ENCODE data around the gene LHX3. TPM values are rescaled to one million over a fixed set of nuclear protein-coding genes. Genes with fewer than 3 reads are reported as not detected.
"Not testable (repeated sequence)": the region's sequence is repeated elsewhere in the genome, so short reads cannot be mapped to it uniquely, and the experiment has no call there.

LHX3 gene
- total RNA-seq, 4 donors from 2014 or later = not detected

DNA sequence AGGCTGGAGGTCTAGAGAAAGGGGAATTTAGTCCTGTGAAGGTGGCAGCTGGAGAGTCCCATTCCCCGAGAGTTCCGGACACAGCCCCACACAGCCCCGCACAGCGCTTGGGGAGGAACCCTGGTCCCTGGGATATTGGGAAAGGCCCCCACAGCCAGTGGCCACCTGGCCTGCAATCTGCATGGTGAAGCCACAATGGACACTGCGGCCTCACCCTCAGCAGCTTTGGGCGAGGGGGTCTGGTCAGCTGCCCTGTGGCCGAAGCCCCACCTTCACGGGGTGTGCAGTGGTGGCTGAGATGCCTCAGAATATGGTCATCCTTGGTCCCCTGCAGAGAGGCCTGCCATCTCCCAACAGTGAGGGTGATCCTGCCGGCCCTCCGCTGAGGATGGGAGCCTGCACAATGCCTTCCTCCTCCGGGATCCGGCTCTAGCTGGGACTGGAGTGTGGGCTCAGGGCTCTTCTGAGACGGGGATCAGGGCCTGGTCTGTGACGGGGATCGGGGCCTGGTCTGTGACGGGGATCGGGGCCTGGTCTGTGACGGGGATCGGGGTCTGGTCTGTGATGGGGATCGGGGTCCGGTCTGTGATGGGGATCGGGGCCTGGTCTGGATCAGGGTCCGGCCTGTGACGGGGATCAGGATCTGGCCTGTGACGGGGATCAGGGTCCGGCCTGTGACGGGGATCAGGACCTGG is 52.9 kb downstream of the LHX3 start:
- intact Hi-C loops (cut with DNase I) = no loop called here
- no peak overlapping the region for H3K27ac ChIP-seq
- no peaks in the 10 kb centered on the region for H3K27me3 ChIP-seq
- H3K4me3 ChIP-seq (replicated peaks in 1 of 3) = no peak overlapping the region
- no peak for DNase-seq
- no peaks in the 10 kb centered on the region for H3K36me3 ChIP-seq
- WGBS, 2 donors = 72 to 92% methylated on average over 18 to 21 of the region's 27 CpGs
- H3K4me1 ChIP-seq = no peaks in the 10 kb centered on the region
- no peak for TF ChIP-seq POLR2A (IDR thresholded peaks at IDR 0.05)
- TF ChIP-seq, protein P1, sequence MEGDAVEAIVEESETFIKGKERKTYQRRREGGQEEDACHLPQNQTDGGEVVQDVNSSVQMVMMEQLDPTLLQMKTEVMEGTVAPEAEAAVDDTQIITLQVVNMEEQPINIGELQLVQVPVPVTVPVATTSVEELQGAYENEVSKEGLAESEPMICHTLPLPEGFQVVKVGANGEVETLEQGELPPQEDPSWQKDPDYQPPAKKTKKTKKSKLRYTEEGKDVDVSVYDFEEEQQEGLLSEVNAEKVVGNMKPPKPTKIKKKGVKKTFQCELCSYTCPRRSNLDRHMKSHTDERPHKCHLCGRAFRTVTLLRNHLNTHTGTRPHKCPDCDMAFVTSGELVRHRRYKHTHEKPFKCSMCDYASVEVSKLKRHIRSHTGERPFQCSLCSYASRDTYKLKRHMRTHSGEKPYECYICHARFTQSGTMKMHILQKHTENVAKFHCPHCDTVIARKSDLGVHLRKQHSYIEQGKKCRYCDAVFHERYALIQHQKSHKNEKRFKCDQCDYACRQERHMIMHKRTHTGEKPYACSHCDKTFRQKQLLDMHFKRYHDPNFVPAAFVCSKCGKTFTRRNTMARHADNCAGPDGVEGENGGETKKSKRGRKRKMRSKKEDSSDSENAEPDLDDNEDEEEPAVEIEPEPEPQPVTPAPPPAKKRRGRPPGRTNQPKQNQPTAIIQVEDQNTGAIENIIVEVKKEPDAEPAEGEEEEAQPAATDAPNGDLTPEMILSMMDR (IDR thresholded peaks at IDR 0.05) = no peak
- H3K9me3 ChIP-seq = no peaks in the 10 kb centered on the region

DNA sequence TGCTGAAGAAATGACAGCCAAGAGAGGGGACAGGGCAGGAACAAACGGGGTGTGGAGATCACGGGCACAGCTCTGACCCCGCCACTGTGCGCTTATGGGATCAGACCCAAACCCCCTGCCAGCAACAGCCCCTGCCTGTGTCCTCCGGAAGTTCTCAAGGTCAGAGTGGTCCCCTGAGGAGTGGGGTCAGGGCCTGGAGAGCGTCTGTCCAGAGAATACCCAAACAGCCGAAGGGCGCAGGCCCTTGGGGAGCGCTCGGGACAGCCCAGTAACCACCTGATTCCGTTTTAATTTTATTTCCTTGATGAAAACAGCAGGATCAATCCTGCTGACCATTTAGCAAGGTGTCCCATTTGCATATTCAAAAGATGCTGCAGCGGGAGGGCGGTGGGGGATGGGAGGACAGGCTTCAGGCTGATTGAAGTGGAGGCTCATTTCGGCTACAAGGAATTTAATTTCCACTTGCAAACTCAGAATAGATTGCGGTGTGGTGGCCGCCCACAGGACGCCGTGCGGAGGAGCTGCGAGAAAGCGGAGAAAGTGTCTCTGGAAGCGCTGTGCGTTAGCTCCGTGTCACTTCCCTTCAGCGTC is 53.6 kb downstream of the LHX3 start:
- no peaks in the 10 kb centered on the region for H3K4me1 ChIP-seq
- intact Hi-C loops (cut with DNase I) = no loop called here
- WGBS, 2 donors = 59 to 67% methylated on average over 24 to 25 of the region's 25 CpGs
- H3K4me3 ChIP-seq (replicated peaks in 1 of 3) = no peak overlapping the region
- H3K36me3 ChIP-seq = no peaks in the 10 kb centered on the region
- no peak for TF ChIP-seq POLR2A (IDR thresholded peaks at IDR 0.05)
- TF ChIP-seq, protein P1 (IDR thresholded peaks at IDR 0.05) = no peak
- DNase-seq = no peak
- H3K9me3 ChIP-seq = no peaks in the 10 kb centered on the region
- H3K27me3 ChIP-seq = no peaks in the 10 kb centered on the region
- no peak overlapping the region for H3K27ac ChIP-seq

DNA sequence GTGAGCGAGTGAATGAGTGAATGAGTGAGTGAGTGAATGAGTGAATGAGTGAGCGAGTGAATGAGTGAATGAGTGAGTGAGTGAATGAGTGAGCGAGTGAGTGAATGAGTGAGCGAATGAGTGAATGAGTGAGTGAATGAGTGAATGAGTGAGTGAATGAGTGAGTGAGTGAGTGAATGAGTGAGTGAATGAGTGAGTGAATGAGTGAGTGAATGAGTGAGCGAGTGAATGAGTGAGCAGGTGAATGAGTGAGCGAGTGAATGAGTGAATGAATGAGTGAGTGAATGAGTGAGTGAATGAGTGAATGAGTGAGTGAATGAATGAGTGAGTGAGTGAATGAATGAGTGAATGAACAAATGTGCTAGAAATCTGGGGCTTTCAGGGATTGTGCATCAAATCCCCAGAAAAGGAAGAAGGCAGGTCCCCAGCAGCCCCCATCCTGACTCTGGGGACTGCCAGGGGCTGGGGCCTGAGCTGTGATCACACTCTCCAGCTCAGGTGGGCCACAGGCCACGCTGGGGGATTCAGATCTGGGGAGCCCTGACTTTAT is 54.2 kb downstream of the LHX3 start:
- H3K27ac ChIP-seq; H3K9me3 ChIP-seq; H3K4me1 ChIP-seq; DNase-seq; H3K27me3 ChIP-seq; H3K36me3 ChIP-seq; intact Hi-C loops (cut with DNase I); H3K4me3 ChIP-seq (replicated peaks in 1 of 3): not testable (repeated sequence)
- 74 to 77% methylated on average over 7 of the region's 7 CpGs for WGBS, 2 donors

DNA sequence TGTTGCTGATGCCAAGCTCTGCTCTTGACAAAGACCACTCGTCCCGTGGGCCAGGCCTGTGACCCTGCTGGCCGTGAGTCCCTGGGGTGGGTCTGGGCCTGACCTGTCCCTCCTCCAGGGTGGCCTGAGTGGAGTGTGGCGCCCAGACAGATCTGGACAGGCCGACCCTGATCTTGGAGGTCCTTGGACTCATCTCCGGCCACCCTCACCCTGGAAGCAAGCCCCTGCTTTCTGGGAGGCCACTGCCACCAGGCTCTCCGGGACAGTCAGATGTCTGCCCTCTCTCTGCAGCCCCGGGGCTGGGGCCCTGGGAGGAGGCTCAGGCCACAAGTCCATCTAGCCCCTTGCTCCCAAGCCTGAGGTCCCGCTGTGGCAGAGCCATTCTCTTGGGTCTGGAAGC is 55.1 kb downstream of the LHX3 start:
- no peak overlapping the region for H3K4me3 ChIP-seq (replicated peaks in 1 of 3)
- no peak for DNase-seq
- 86 to 92% methylated on average over 5 to 6 of the region's 9 CpGs for WGBS, 2 donors
- no peak for TF ChIP-seq POLR2A (IDR thresholded peaks at IDR 0.05)
- TF ChIP-seq, protein P1 (IDR thresholded peaks at IDR 0.05) = no peak
- no peaks in the 10 kb centered on the region for H3K4me1 ChIP-seq
- no peak overlapping the region for H3K27ac ChIP-seq
- no peaks in the 10 kb centered on the region for H3K9me3 ChIP-seq
- intact Hi-C loops (cut with DNase I) = loop anchor here (10.0 kb wide), 1 partner anchor 135 kb away; no protein-coding TSS in a partner anchor
- H3K36me3 ChIP-seq = no peaks in the 10 kb centered on the region
- no peaks in the 10 kb centered on the region for H3K27me3 ChIP-seq

DNA sequence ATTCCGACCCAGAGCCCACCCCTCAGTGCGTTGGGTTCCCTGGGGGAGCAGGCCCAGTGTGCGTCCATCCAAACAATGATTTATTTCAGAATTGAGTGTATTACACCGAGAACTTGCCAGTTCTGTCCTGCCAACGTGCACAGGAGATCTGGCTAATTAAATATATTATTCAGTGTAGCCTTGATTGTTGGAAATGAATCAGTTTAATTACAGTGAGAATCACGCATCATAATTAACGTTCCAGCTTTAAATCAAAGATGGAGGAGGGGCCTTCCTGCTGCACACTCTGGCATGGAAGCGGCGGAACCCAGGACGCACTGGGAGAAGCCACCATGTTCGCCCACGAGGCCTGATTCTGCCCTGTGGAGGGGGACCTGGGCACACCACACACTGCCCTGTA is 55.6 kb downstream of the LHX3 start:
- H3K4me1 ChIP-seq = no peaks in the 10 kb centered on the region
- DNase-seq = no peak
- 82 to 83% methylated on average over 12 of the region's 12 CpGs for WGBS, 2 donors
- no peak overlapping the region for H3K4me3 ChIP-seq (replicated peaks in 1 of 3)
- H3K27ac ChIP-seq = no peak overlapping the region
- no peaks in the 10 kb centered on the region for H3K9me3 ChIP-seq
- no peaks in the 10 kb centered on the region for H3K27me3 ChIP-seq
- no peak for TF ChIP-seq POLR2A (IDR thresholded peaks at IDR 0.05)
- TF ChIP-seq, protein P1 (IDR thresholded peaks at IDR 0.05) = no peak
- intact Hi-C loops (cut with DNase I) = loop anchor here (10.0 kb wide), 1 partner anchor 135 kb away; no protein-coding TSS in a partner anchor
- no peaks in the 10 kb centered on the region for H3K36me3 ChIP-seq
